Lower leg skin (tissue), 4 donors: ENCODE data around the gene PCDHB12. TPM values are rescaled to one million over a fixed set of nuclear protein-coding genes. Genes with fewer than 3 reads are reported as not detected.
"Not testable (repeated sequence)": the region's sequence is repeated elsewhere in the genome, so short reads cannot be mapped to it uniquely, and the experiment has no call there.

ENCODE experiments used
- DNase-seq, 2 donors: peaks; one replicate each; pipeline ENCODE4 v3.0.0-alpha.2; 2019; ENCODE audit warnings: low spot score in 2 of 2
- H3K4me3 ChIP-seq: fragments of 200-600 bp; sonication (generic); 2 replicates; pipeline ENCODE4 v1.5.1; 2017; ENCODE audit warnings: mild to moderate bottlenecking, low read depth; ENCODE audit not compliant: poor library complexity, severe bottlenecking
- POLR2A ChIP-seq, 2 donors: fragments of 450-650 bp; IDR thresholded peaks; one replicate each; pipeline ENCODE4 v1.6.1; 2016 to 2017; ENCODE audit warnings: antibody characterized with exemption in 2 of 2, mild to moderate bottlenecking in 1 of 2, moderate library complexity in 1 of 2
- WGBS, 2 donors: methylation state at CpG; one replicate each; pipeline ENCODE4 v1.1.5; 2018; 5-methylcytosine and 5-hydroxymethylcytosine counted together
- intact Hi-C: fragments of 100-400 bp; cut with DNase I; formaldehyde crosslinking; loops from one replicate; pipeline ENCODE4 v1.15.0; 2023; ENCODE audit warnings: low total_unique reads
- total RNA-seq, 4 donors: library from RNA; depleted of rRNA; stranded (reverse); fragments of >200 nt; gene quantifications; one replicate each; pipeline ENCODE4 v1.1.0, GENCODE V29; 2016
- TF ChIP-seq, protein P1 (sequence below), 3 donors: fragments of 450-650 bp; IDR thresholded peaks; one replicate each; pipeline ENCODE4 v1.5.1; 2016; ENCODE audit warnings: antibody characterized with exemption in 3 of 3, mild to moderate bottlenecking in 3 of 3, moderate library complexity in 2 of 3

PCDHB12 gene
- total RNA-seq = 1 to 10 TPM in 2 of 4 donors, under 1 TPM in 1, not detected in 1; 0.49 to 3.2 (median 2.3) TPM

DNA sequence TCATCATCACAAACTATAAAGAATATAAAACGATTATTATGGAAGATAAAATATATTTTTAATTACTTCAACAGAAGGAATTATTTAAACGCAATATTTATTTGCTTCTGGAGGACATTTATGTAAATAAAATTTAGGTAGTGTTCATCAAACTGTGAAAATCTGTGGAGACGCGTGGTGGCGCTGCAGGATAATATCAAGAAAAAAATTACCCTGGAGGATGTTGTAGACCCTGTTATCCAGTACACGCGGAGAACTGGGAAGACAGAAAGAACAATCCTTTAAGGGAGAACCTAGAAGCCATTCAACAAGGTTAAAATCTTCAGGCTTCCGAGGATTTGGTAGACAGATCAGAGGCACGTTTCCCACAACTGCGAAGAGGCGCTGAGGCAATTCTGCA, at the start of gene PCDHB12:
Gene PCDHB12 (plus strand): TSS at position 242 of the 400 bp plus-strand sequence. CDS start 189 bp downstream, outside the sequence.
- WGBS, 2 donors = 22 to 31% methylated on average over 11 of the region's 11 CpGs
- no peak for DNase-seq
- intact Hi-C loops = no loop called here
- TF ChIP-seq, protein P1, sequence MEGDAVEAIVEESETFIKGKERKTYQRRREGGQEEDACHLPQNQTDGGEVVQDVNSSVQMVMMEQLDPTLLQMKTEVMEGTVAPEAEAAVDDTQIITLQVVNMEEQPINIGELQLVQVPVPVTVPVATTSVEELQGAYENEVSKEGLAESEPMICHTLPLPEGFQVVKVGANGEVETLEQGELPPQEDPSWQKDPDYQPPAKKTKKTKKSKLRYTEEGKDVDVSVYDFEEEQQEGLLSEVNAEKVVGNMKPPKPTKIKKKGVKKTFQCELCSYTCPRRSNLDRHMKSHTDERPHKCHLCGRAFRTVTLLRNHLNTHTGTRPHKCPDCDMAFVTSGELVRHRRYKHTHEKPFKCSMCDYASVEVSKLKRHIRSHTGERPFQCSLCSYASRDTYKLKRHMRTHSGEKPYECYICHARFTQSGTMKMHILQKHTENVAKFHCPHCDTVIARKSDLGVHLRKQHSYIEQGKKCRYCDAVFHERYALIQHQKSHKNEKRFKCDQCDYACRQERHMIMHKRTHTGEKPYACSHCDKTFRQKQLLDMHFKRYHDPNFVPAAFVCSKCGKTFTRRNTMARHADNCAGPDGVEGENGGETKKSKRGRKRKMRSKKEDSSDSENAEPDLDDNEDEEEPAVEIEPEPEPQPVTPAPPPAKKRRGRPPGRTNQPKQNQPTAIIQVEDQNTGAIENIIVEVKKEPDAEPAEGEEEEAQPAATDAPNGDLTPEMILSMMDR (IDR thresholded peaks at IDR 0.05) = no peak
- no peak for TF ChIP-seq POLR2A (IDR thresholded peaks at IDR 0.05)
- no peak within 1 kb of the TSS for H3K4me3 ChIP-seq

DNA sequence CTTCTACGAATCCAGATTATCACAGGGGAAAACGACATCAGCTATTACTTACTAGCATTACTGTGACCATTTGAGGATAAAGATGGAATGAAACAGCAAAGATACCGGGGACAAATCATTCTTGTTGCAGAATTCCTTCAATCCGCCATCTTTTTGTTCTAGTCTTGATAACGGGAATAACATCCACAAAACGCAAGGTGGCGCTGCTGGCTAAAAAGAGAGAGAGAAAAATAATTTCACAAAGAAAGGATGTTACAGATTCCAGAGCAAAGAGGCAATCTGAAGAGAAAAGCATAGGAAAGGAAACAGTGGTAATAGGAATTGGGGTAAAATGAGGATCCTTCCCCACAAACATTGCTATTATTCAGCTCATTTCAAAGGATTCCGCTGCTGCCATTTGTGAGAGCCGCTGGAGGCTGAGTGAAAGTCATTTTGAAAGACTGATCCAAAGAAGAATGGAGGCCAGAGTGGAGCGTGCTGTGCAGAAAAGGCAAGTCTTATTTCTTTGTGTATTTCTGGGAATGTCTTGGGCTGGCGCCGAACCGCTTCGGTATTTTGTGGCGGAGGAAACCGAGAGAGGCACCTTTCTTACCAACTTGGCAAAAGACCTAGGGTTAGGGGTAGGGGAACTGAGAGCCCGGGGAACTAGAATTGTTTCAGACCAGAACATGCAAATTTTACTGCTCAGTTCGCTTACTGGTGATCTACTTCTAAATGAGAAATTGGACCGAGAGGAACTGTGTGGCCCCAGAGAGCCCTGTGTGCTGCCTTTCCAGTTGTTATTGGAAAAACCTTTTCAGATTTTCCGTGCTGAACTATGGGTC, 35.9 kb upstream of the PCDHB12 start, which contains the start of gene PCDHB7:
Gene PCDHB7 (plus strand): TSS at position 264 of the 824 bp plus-strand sequence. CDS start 192 bp downstream, at position 456.
- no peak for TF ChIP-seq POLR2A (IDR thresholded peaks at IDR 0.05)
- TF ChIP-seq, protein P1 (IDR thresholded peaks at IDR 0.05) = no peak
- no peak for DNase-seq
- WGBS, 2 donors = 26 to 35% methylated on average over 20 of the region's 20 CpGs
- H3K4me3 ChIP-seq = no peak within 1 kb of the TSS
- intact Hi-C loops = no loop called here

DNA sequence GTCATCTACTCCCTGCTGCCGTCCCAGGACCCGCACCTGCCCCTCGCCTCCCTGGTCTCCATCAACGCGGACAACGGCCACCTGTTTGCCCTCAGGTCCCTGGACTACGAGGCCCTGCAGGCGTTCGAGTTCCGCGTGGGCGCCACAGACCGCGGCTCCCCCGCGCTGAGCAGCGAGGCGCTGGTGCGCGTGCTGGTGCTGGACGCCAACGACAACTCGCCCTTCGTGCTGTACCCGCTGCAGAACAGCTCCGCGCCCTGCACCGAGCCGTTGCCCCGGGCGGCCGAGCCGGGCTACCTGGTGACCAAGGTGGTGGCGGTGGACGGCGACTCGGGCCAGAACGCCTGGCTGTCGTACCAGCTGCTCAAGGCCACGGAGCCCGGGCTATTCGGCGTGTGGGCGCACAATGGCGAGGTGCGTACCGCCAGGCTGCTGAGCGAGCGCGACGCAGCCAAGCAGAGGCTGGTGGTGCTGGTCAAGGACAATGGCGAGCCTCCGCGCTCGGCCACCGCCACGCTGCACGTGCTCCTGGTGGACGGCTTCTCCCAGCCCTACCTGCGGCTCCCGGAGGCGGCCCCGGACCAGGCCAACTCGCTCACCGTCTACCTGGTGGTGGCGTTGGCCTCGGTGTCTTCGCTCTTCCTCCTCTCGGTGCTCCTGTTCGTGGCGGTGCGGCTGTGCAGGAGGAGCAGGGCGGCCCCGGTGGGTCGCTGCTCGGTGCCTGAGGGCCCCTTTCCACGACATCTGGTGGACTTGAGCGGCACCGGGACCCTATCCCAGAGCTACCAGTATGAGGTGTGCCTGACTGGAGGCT, 34.0 kb upstream of the PCDHB12 start:
- WGBS, 2 donors = 42 to 51% methylated on average over 55 to 74 of the region's 79 CpGs
- intact Hi-C loops, H3K4me3 ChIP-seq, DNase-seq: not testable (repeated sequence)

DNA sequence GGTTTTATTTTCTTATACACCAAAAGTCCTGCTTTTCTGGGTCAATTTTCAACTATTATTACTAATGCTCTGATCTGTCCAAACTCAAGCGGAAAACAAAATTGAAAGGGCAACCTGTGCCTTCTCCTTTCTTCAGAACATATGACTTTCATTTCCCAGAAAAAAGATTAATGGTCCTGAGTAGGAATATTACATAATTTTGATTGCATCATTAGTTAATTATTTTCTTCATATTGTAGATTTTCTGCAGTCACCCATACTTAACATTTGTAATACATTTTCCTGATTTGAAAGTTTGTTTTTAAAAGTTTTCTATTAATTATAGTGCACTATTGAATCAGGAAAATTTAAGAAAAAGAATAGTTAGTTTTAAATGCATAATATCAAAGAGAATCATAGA, 32.6 kb upstream of the PCDHB12 start:
- intact Hi-C loops = no loop called here
- WGBS, 2 donors = 51 to 67% methylated on average over 1 of the region's 1 CpG
- TF ChIP-seq, protein P1 (IDR thresholded peaks at IDR 0.05) = no peak

DNA sequence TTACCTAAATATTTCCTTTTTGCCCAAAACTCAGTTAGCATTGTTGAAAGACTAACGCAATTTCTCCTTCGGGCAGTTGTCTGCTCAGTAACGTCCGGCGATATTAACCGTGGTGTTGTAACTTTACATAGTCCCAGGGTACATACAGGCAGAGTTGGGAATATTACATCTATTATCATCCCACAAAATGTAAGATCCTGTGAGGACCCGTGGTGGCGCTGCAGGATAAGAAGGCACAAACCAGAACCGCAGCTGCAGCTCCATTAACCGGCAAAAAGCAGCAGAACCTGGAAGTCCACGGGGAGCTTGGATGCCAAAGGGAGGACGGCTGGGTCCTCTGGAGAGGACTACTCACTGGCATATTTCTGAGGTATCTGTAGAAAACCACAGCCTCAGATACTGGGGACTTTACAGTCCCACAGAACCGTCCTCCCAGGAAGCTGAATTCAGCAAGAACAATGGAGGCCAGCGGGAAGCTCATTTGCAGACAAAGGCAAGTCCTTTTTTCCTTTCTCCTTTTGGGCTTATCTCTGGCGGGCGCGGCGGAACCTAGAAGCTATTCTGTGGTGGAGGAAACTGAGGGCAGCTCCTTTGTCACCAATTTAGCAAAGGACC, 30.8 kb upstream of the PCDHB12 start, which contains the start of gene PCDHB8:
Gene PCDHB8 (plus strand): TSS at position 214 of the 615 bp plus-strand sequence. CDS start 245 bp downstream, at position 459.
- DNase-seq, H3K4me3 ChIP-seq, intact Hi-C loops: not testable (repeated sequence)
- WGBS, 2 donors = 32 to 35% methylated on average over 14 to 18 of the region's 18 CpGs

More for the DNA sequence above, 32.6 kb upstream of the PCDHB12 start:
- DNase-seq = no peak
- no peak overlapping the region for H3K4me3 ChIP-seq

GRCh38 chr5:141179371-141179770, 29.1 kb upstream of the PCDHB12 start:
- H3K4me3 ChIP-seq, intact Hi-C loops, DNase-seq: not testable (repeated sequence)
- 38 to 43% methylated on average over 30 to 35 of the region's 39 CpGs for WGBS, 2 donors

DNA sequence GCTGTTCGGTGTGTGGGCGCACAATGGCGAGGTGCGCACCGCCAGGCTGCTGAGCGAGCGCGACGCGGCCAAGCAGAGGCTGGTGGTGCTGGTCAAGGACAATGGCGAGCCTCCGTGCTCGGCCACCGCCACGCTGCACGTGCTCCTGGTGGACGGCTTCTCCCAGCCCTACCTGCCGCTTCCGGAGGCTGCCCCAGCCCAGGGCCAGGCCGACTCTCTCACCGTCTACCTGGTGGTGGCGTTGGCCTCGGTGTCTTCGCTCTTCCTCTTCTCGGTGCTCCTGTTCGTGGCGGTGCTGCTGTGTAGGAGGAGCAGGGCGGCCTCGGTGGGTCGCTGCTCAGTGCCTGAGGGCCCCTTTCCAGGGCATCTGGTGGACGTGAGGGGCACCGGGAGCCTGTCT, 28.6 kb upstream of the PCDHB12 start:
- intact Hi-C loops, H3K4me3 ChIP-seq, DNase-seq: not testable (repeated sequence)
- WGBS, 2 donors = 33 to 50% methylated on average over 20 to 27 of the region's 32 CpGs
